ENCODE data around the gene TMUB2. TPM values are rescaled to one million over a fixed set of nuclear protein-coding genes. Genes with fewer than 3 reads are reported as not detected.
"Not testable (repeated sequence)": the region's sequence is repeated elsewhere in the genome, so short reads cannot be mapped to it uniquely, and the experiment has no call there.

TMUB2 gene
- total RNA-seq, 5 donors from 2014 or later (not counting 1 experiment from before 2014, with no cell fraction given), result 42.0 to 46.6 (median 43.0) TPM

DNA sequence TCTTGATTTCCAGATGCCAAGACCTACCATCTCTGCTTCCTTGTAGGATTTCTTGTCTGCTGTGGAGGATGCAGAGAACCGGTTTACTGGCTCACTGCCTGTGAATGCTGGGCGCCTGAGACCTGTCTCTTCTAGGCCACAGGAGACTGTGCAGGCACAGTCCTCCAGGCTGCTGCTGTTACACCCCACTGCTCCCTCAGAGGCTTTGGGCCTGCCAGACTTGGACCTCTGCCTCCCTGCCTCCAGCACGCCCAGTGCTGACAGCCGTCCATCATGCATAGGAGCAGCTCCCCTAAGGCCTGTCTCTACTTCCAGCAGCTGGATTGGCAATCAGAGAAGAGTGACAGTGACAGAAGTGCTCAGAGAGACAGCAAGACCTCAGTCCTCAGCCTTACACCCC lies 39.0 kb upstream of the TMUB2 start:
- H3K4me1 Mint-ChIP-seq, result peaks cover 0 to 4% (median 0%) of the 10 kb centered on the region in 3 donors
- Histone ChIP-seq H3K27ac (ENCODE audit: low read length) (no peak overlapping the region), H3K4me1 (ENCODE audit: control insufficient read depth in 1 of 2, extremely low read depth in 1 of 2, insufficient read depth in 2 of 2, low read length in 2 of 2) (no peaks in the 10 kb centered on the region), H3K9me3 (no peaks in the 10 kb centered on the region), H3K4me3 (ENCODE audit: control insufficient read depth in 1 of 2, extremely low read depth in 1 of 2, low read length in 1 of 2) (no peak overlapping the region), H3K36me3 (ENCODE audit: control insufficient read depth in 2 of 2, extremely low read depth in 1 of 2, insufficient read depth in 1 of 2, low read length in 1 of 2) (no peaks in the 10 kb centered on the region), H3K27me3 (replicated peaks in 1 of 2; ENCODE audit: control insufficient read depth in 2 of 2, extremely low read depth in 1 of 2, insufficient read depth in 2 of 2, low read length in 1 of 2) (no peaks in the 10 kb centered on the region)
- no peaks in the 10 kb centered on the region for H3K36me3 Mint-ChIP-seq
- 98% methylated on average over 4 of the region's 4 CpGs for WGBS (ENCODE audit: insufficient coverage)
- H3K27ac Mint-ChIP-seq, result no peak overlapping the region
- DNase-seq, result no peak
- ChIA-PET POLR2A (interaction anchor here in 1 of 2 donors (0.7 kb wide), 1 partner anchor 80 kb away, joined by 6 read pairs; no protein-coding TSS in a partner anchor), CTCF (interaction anchor here in 1 of 2 donors (0.7 kb wide), 1 partner anchor 29 kb away, joined by 3 read pairs; no protein-coding TSS in a partner anchor)
- no peak for ATAC-seq (replicated peaks in 1 of 4)
- no peaks in the 10 kb centered on the region for H3K9me3 Mint-ChIP-seq
- no peaks in the 10 kb centered on the region for H3K27me3 Mint-ChIP-seq
- no peak overlapping the region for H3K4me3 Mint-ChIP-seq

DNA sequence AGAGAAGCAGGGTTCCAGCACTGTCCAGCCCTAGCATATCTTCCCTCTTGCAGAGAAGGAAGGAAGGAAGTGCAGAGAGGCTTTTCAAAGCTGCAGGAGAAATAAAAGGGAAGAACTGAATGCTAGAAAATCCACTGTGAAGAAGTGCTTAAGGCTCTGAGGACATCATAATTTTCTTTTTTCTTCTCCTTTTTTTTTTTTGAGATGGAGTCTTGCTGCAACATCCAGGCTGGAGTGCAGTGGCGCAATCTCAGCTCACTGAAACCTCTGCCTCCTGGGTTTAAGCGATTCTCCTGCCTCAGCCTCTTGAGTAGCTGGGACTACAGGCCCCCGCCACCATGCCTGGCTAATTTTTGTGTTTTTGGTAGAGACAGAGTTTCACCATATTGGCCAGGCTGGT lies 37.7 kb upstream of the TMUB2 start:
- DNase-seq; H3K9me3 Mint-ChIP-seq; H3K4me1 ChIP-seq (ENCODE audit: control insufficient read depth in 1 of 2, extremely low read depth in 1 of 2, insufficient read depth in 2 of 2, low read length in 2 of 2); CTCF ChIA-PET; H3K4me3 Mint-ChIP-seq; H3K27ac ChIP-seq (ENCODE audit: low read length); H3K36me3 ChIP-seq (ENCODE audit: control insufficient read depth in 2 of 2, extremely low read depth in 1 of 2, insufficient read depth in 1 of 2, low read length in 1 of 2); ATAC-seq (replicated peaks in 1 of 4); H3K27ac Mint-ChIP-seq; H3K36me3 Mint-ChIP-seq; H3K4me3 ChIP-seq (ENCODE audit: control insufficient read depth in 1 of 2, extremely low read depth in 1 of 2, low read length in 1 of 2); H3K4me1 Mint-ChIP-seq; H3K27me3 Mint-ChIP-seq; H3K9me3 ChIP-seq; H3K27me3 ChIP-seq (replicated peaks in 1 of 2; ENCODE audit: control insufficient read depth in 2 of 2, extremely low read depth in 1 of 2, insufficient read depth in 2 of 2, low read length in 1 of 2); POLR2A ChIA-PET: not testable (repeated sequence)
- WGBS (ENCODE audit: insufficient coverage), result no CpG with 5 or more reads among the region's 3 CpGs

GRCh38 chr17:44149750-44150329 lies 36.9 kb upstream of the TMUB2 start:
- peaks cover 0 to 4% (median 0%) of the 10 kb centered on the region in 3 donors for H3K4me1 Mint-ChIP-seq
- no peaks in the 10 kb centered on the region for H3K36me3 Mint-ChIP-seq
- DNase-seq (no peak), ATAC-seq (replicated peaks in 1 of 4) (no peak)
- ChIA-PET CTCF (no interaction called here), POLR2A (no interaction called here)
- Histone ChIP-seq H3K36me3 (ENCODE audit: control insufficient read depth in 2 of 2, extremely low read depth in 1 of 2, insufficient read depth in 1 of 2, low read length in 1 of 2) (peaks cover 0 to 3% of the 10 kb centered on the region in 2 donors), H3K4me3 (ENCODE audit: control insufficient read depth in 1 of 2, extremely low read depth in 1 of 2, low read length in 1 of 2) (no peak overlapping the region), H3K9me3 (no peaks in the 10 kb centered on the region), H3K4me1 (ENCODE audit: control insufficient read depth in 1 of 2, extremely low read depth in 1 of 2, insufficient read depth in 2 of 2, low read length in 2 of 2) (no peaks in the 10 kb centered on the region), H3K27ac (ENCODE audit: low read length) (no peak overlapping the region), H3K27me3 (replicated peaks in 1 of 2; ENCODE audit: control insufficient read depth in 2 of 2, extremely low read depth in 1 of 2, insufficient read depth in 2 of 2, low read length in 1 of 2) (peaks cover 0 to 2% of the 10 kb centered on the region in 2 experiments)
- no peaks in the 10 kb centered on the region for H3K9me3 Mint-ChIP-seq
- H3K4me3 Mint-ChIP-seq, result no peak overlapping the region
- WGBS (ENCODE audit: insufficient coverage), result 100% methylated on average over 3 of the region's 4 CpGs
- H3K27me3 Mint-ChIP-seq, result no peaks in the 10 kb centered on the region
- no peak overlapping the region for H3K27ac Mint-ChIP-seq

DNA sequence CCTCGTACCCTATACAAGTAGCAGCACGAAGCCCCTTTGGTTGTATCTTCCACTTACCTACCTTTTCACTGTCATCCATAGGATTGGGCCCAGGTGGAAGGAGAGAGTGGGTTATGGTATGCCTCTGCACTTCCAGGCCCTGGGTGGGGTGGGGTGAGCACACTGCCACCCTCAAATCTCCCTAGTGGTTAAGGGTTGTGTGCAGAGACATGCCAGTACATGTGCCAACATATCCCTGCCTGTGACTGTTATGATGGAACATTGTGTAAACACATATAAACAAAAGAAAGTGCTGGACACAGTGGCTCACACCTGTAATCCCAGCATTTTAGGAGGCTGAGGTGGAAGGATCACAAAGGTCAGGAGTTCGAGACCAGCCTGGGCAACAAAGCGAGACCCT lies 33.9 kb upstream of the TMUB2 start:
- Mint-ChIP-seq H3K9me3 (no peaks in the 10 kb centered on the region), H3K27ac (no peak overlapping the region), H3K27me3 (no peaks in the 10 kb centered on the region), H3K36me3 (no peaks in the 10 kb centered on the region), H3K4me1 (peaks cover 0 to 4% (median 0%) of the 10 kb centered on the region in 3 donors), H3K4me3 (no peak overlapping the region)
- no CpG with 5 or more reads among the region's 4 CpGs for WGBS (ENCODE audit: insufficient coverage)
- Histone ChIP-seq H3K4me1 (ENCODE audit: control insufficient read depth in 1 of 2, extremely low read depth in 1 of 2, insufficient read depth in 2 of 2, low read length in 2 of 2) (no peaks in the 10 kb centered on the region), H3K27ac (ENCODE audit: low read length) (no peak overlapping the region), H3K27me3 (replicated peaks in 1 of 2; ENCODE audit: control insufficient read depth in 2 of 2, extremely low read depth in 1 of 2, insufficient read depth in 2 of 2, low read length in 1 of 2) (peaks cover 0 to 2% of the 10 kb centered on the region in 2 experiments), H3K36me3 (ENCODE audit: control insufficient read depth in 2 of 2, extremely low read depth in 1 of 2, insufficient read depth in 1 of 2, low read length in 1 of 2) (peaks cover 0 to 4% of the 10 kb centered on the region in 2 donors), H3K4me3 (ENCODE audit: control insufficient read depth in 1 of 2, extremely low read depth in 1 of 2, low read length in 1 of 2) (no peak overlapping the region), H3K9me3 (no peaks in the 10 kb centered on the region)
- ChIA-PET POLR2A (no interaction called here), CTCF (no interaction called here)
- DNase-seq (no peak), ATAC-seq (replicated peaks in 1 of 4) (no peak)

- ATAC-seq (replicated peaks in 1 of 4) (no peak), DNase-seq (no peak)
- CTCF ChIA-PET, result no interaction called here
- peaks cover 0 to 4% of the 10 kb centered on the region in 2 donors for H3K36me3 ChIP-seq (ENCODE audit: control insufficient read depth in 2 of 2, extremely low read depth in 1 of 2, insufficient read depth in 1 of 2, low read length in 1 of 2)
- no peak overlapping the region for H3K27ac ChIP-seq (ENCODE audit: low read length)
- H3K36me3 Mint-ChIP-seq, result no peaks in the 10 kb centered on the region
- H3K9me3 ChIP-seq, result no peaks in the 10 kb centered on the region
- H3K4me1 ChIP-seq (ENCODE audit: control insufficient read depth in 1 of 2, extremely low read depth in 1 of 2, insufficient read depth in 2 of 2, low read length in 2 of 2), result peaks cover 0 to 2% of the 10 kb centered on the region in 2 experiments
- H3K4me3 Mint-ChIP-seq, result no peak overlapping the region
- no peaks in the 10 kb centered on the region for H3K9me3 Mint-ChIP-seq
- H3K4me3 ChIP-seq (ENCODE audit: control insufficient read depth in 1 of 2, extremely low read depth in 1 of 2, low read length in 1 of 2), result no peak overlapping the region
- POLR2A ChIA-PET, result no interaction called here
- H3K4me1 Mint-ChIP-seq, result peaks cover 0 to 6% (median 5%) of the 10 kb centered on the region in 3 donors
- no peak overlapping the region for H3K27ac Mint-ChIP-seq
- 100% methylated on average over 1 of the region's 2 CpGs for WGBS (ENCODE audit: insufficient coverage)
- H3K27me3 ChIP-seq (replicated peaks in 1 of 2; ENCODE audit: control insufficient read depth in 2 of 2, extremely low read depth in 1 of 2, insufficient read depth in 2 of 2, low read length in 1 of 2), result peaks cover 0 to 2% of the 10 kb centered on the region in 2 experiments
- no peaks in the 10 kb centered on the region for H3K27me3 Mint-ChIP-seq
These were observed 31.3 kb upstream of the TMUB2 start for GRCh38 chr17:44155488-44155887.

GRCh38 chr17:44159519-44160210 lies 27.1 kb upstream of the TMUB2 start:
- peaks cover 0 to under 1% of the 10 kb centered on the region in 2 experiments for H3K27me3 ChIP-seq (replicated peaks in 1 of 2; ENCODE audit: control insufficient read depth in 2 of 2, extremely low read depth in 1 of 2, insufficient read depth in 2 of 2, low read length in 1 of 2)
- peak; percentile 42 to 64 (median 56) for ATAC-seq (replicated peaks in 1 of 4)
- 77% methylated on average over 9 of the region's 15 CpGs for WGBS (ENCODE audit: insufficient coverage)
- CTCF ChIA-PET, result no interaction called here
- no peaks in the 10 kb centered on the region for H3K9me3 ChIP-seq
- peak overlapping the region in 1 of 2 donors; percentile 70 for H3K27ac Mint-ChIP-seq
- peaks cover 0 to 6% (median 5%) of the 10 kb centered on the region in 3 donors for H3K4me1 Mint-ChIP-seq
- POLR2A ChIA-PET, result no interaction called here
- H3K4me3 ChIP-seq (ENCODE audit: control insufficient read depth in 1 of 2, extremely low read depth in 1 of 2, low read length in 1 of 2), result no peak overlapping the region
- H3K36me3 ChIP-seq (ENCODE audit: control insufficient read depth in 2 of 2, extremely low read depth in 1 of 2, insufficient read depth in 1 of 2, low read length in 1 of 2), result peaks cover 0 to 2% of the 10 kb centered on the region in 2 donors
- no peak overlapping the region for H3K4me3 Mint-ChIP-seq
- peak in 10 of 35 experiments; percentile 7 to 39 (median 18) for DNase-seq
- no peaks in the 10 kb centered on the region for H3K36me3 Mint-ChIP-seq
- H3K27ac ChIP-seq (ENCODE audit: low read length), result no peak overlapping the region
- H3K4me1 ChIP-seq (ENCODE audit: control insufficient read depth in 1 of 2, extremely low read depth in 1 of 2, insufficient read depth in 2 of 2, low read length in 2 of 2), result peaks cover 0 to 2% of the 10 kb centered on the region in 2 experiments
- H3K27me3 Mint-ChIP-seq, result no peaks in the 10 kb centered on the region
- H3K9me3 Mint-ChIP-seq, result no peaks in the 10 kb centered on the region
